ENCODE results near the gene SLC16A3.
"Not testable (repeated sequence)": the region's sequence is repeated elsewhere in the genome, so short reads cannot be mapped to it uniquely, and the experiment has no call there.

SLC16A3 gene

GRCh38 chr17:82255402-82255972 lies 26.6 kb downstream of the SLC16A3 start:
- Histone ChIP-seq H3K79me2 (peaks cover 43% of the 10 kb centered on the region), H3K9ac (no peak overlapping the region), H3K9me3 (ENCODE audit: control insufficient read depth, low read length) (no peaks in the 10 kb centered on the region), H3K36me3 (ENCODE audit: control insufficient read depth, insufficient read depth, low read length) (no peaks in the 10 kb centered on the region), H3K27me3 (ENCODE audit: control insufficient read depth, insufficient read depth, low read length) (no peaks in the 10 kb centered on the region), H3K4me2 (ENCODE audit: low read length) (no peak overlapping the region), H2AFZ (no peak overlapping the region), H3K27ac (no peak overlapping the region), H3K4me1 (peaks cover 3% of the 10 kb centered on the region), H3K4me3 (ENCODE audit: low read depth, low read length) (no peak overlapping the region)
- TF ChIP-seq, protein P1, sequence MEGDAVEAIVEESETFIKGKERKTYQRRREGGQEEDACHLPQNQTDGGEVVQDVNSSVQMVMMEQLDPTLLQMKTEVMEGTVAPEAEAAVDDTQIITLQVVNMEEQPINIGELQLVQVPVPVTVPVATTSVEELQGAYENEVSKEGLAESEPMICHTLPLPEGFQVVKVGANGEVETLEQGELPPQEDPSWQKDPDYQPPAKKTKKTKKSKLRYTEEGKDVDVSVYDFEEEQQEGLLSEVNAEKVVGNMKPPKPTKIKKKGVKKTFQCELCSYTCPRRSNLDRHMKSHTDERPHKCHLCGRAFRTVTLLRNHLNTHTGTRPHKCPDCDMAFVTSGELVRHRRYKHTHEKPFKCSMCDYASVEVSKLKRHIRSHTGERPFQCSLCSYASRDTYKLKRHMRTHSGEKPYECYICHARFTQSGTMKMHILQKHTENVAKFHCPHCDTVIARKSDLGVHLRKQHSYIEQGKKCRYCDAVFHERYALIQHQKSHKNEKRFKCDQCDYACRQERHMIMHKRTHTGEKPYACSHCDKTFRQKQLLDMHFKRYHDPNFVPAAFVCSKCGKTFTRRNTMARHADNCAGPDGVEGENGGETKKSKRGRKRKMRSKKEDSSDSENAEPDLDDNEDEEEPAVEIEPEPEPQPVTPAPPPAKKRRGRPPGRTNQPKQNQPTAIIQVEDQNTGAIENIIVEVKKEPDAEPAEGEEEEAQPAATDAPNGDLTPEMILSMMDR (IDR thresholded peaks at IDR 0.05), result no peak

DNA sequence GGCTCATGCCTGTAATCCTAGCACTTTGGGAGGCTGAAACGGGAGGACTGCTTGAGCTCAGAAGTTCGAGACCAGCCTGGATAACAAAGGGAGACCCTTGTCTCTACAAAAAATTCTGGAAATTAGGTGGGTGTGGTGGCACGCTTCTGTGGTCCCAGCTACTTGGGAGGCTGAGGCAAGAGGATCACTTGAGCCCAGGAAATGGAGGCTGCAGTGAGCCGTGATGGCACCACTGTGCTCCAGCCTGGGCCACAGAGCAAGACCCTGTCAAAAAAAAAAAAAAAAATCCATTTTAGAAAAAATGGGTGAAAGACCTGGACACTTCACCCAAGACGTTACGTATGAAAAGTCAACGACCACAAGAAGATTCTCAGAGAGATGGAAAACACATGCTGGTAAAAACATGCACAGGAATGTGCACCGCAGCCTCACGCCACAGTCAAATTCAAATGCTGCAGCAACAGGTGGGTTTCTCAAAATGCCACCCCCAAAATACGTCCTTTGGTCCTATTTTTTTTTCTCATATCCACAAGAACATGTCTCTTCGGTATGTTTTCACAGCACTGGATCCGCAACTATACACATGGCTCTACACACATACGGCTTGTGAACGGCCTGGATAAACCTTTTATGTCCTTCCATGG lies 27.5 kb downstream of the SLC16A3 start:
- Histone ChIP-seq H3K27me3 (ENCODE audit: control insufficient read depth, insufficient read depth, low read length) (no peaks in the 10 kb centered on the region), H3K4me3 (ENCODE audit: low read depth, low read length) (no peak overlapping the region), H3K9ac (no peak overlapping the region), H3K9me3 (ENCODE audit: control insufficient read depth, low read length) (no peaks in the 10 kb centered on the region), H3K36me3 (ENCODE audit: control insufficient read depth, insufficient read depth, low read length) (no peaks in the 10 kb centered on the region), H3K4me2 (ENCODE audit: low read length) (no peak overlapping the region), H2AFZ (no peak overlapping the region), H3K4me1 (peaks cover under 1% of the 10 kb centered on the region), H3K27ac (no peak overlapping the region), H3K79me2 (peaks cover 34% of the 10 kb centered on the region)
- TF ChIP-seq, protein P1 (IDR thresholded peaks at IDR 0.05), result no peak

GRCh38 chr17:82257473-82257872 lies 28.6 kb downstream of the SLC16A3 start:
- H3K27me3 ChIP-seq (ENCODE audit: control insufficient read depth, insufficient read depth, low read length), result no peaks in the 10 kb centered on the region
- H3K36me3 ChIP-seq (ENCODE audit: control insufficient read depth, insufficient read depth, low read length), result no peaks in the 10 kb centered on the region
- H3K4me3 ChIP-seq (ENCODE audit: low read depth, low read length), result no peak overlapping the region
- no peaks in the 10 kb centered on the region for H3K4me1 ChIP-seq
- H2AFZ ChIP-seq, result no peak overlapping the region
- no peaks in the 10 kb centered on the region for H3K9me3 ChIP-seq (ENCODE audit: control insufficient read depth, low read length)
- H3K27ac ChIP-seq, result no peak overlapping the region
- no peak overlapping the region for H3K9ac ChIP-seq
- H3K79me2 ChIP-seq, result peaks cover 29% of the 10 kb centered on the region
- TF ChIP-seq, protein P1 (IDR thresholded peaks at IDR 0.05), result no peak
- H3K4me2 ChIP-seq (ENCODE audit: low read length), result no peak overlapping the region

GRCh38 chr17:82258555-82258954 lies 29.7 kb downstream of the SLC16A3 start:
- Histone ChIP-seq H3K27ac (no peak overlapping the region), H3K36me3 (ENCODE audit: control insufficient read depth, insufficient read depth, low read length) (no peaks in the 10 kb centered on the region)

GRCh38 chr17:82259972-82260961 lies 31.4 kb downstream of the SLC16A3 start:
- H2AFZ ChIP-seq; H3K4me3 ChIP-seq (ENCODE audit: low read depth, low read length); H3K9ac ChIP-seq; H3K27me3 ChIP-seq (ENCODE audit: control insufficient read depth, insufficient read depth, low read length); H3K9me3 ChIP-seq (ENCODE audit: control insufficient read depth, low read length); H3K36me3 ChIP-seq (ENCODE audit: control insufficient read depth, insufficient read depth, low read length); H3K27ac ChIP-seq; H3K4me2 ChIP-seq (ENCODE audit: low read length); H3K4me1 ChIP-seq: not testable (repeated sequence)
- peaks cover 48% of the 10 kb centered on the region for H3K79me2 ChIP-seq

More at GRCh38 chr17:82258555-82258954, 29.7 kb downstream of the SLC16A3 start:
- TF ChIP-seq, protein P1 (IDR thresholded peaks at IDR 0.05), result no peak
- Histone ChIP-seq H3K9ac (no peak overlapping the region), H3K79me2 (peaks cover 31% of the 10 kb centered on the region), H3K4me3 (ENCODE audit: low read depth, low read length) (no peak overlapping the region), H3K27me3 (ENCODE audit: control insufficient read depth, insufficient read depth, low read length) (no peaks in the 10 kb centered on the region), H3K4me1 (no peaks in the 10 kb centered on the region), H3K4me2 (ENCODE audit: low read length) (no peak overlapping the region), H3K9me3 (ENCODE audit: control insufficient read depth, low read length) (no peaks in the 10 kb centered on the region), H2AFZ (no peak overlapping the region)

Data from parathyroid adenoma (tissue), 2 donors.